Inferior parietal cortex (tissue), 1 donor: ENCODE results near the gene TMEM208.

Experiments
- DNase-seq: peaks from one replicate; pipeline ENCODE4 v3.0.0-alpha.2; 2016; ENCODE audit errors: extremely low spot score

Gene TMEM208

DNA sequence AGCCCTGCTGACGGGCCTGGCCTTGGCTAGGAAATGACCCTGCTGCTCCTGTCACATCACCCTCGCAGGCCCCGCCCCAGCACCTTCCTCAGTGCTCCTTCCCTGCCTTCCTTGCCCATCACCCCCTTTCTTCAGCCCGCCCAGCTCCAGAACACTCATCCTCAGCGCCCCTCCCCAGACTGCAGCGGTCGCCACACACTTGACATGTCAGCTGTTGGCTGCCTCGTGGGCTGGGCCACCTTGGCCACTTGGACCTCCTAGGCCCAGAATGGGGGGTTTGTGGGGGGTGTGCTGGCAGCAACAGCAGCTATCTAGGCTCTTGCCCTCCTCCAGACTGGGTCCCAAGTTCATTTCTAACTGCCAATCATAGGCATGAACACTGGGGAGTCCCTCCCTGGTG, 17.4 kb upstream of the TMEM208 start:
- DNase-seq: no peak

DNA sequence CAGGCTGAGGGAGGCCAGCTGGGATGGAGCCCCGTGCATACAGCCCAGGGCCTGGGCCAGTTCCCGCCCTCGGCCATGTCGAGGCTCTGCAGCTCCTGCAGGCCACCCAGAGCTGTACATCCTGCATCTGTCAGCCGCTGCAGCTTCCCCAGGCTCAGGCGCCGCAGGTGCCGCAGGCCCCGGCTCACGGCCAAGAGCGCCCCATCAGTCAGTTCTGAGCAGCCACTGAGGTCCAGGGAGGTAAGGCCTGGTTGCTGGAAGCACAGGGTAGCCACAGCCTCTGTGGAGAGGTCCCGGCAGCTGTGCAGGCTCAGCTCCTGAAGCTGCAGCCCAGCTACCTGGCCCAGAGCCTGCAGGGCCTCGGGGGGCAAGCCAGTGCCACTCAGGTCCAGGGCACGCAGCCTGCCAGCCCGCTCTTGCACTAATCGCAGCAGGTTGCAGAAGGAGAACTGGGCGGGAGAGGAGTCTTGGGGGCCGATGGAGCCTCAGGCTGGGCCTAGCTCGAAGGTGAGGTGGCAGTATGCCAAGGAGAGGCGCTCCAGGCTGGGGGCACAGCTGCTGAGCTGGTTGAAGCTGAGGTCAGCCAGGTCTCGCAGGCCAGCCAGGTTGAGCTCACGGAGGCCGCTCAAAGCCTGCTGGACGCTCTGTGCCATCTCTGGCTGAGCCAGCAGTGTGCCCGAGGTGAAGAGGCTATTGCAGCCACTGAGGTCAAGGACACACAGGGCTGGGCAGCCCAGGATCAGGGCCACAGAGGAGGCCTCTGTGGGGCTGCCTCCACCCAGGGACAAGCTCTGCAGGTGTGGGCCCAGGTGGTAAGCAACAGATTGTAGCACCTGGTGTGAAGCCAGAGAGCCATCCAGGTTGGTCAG, 16.6 kb upstream of the TMEM208 start:
- no peak for DNase-seq

DNA sequence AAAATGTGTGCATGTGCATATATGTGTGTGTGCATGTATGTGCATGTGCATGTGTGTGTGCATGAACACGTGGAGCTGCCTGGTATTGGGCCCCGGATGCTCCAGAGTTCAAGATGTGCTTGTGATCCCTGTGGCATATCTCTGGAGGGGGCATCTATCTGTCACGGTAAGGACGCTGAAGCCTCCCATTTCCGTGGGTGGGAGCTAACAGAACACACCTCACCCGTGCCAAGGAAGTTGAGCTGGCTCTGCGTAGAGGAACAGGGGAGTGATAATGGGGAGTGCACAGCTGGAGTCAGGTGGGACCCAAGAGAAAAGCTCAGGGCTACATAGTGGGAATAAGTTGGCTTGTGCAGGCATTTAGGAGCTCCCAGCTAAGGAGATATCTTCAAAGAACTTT, 15.3 kb upstream of the TMEM208 start:
- DNase-seq: no peak

DNA sequence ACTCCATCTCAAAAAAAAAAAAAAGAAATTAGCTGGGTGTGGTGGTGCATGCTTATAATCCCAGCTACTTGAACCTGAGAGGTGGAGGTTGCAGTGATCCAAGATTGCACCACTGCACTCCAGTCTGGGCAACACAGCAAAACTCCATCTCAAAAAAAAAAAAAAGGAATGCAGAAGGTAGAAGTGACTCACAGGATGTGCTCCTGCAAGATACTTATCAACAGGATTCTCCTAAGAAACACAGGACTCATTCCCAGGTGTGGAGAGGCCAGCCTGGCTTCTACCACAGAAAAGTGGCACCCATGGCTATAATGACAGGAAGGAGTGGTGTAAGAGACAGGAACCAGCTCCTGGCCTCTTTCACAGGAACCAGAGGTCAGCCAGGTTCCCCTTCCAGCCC, 14.2 kb upstream of the TMEM208 start:
- DNase-seq: no peak

DNA sequence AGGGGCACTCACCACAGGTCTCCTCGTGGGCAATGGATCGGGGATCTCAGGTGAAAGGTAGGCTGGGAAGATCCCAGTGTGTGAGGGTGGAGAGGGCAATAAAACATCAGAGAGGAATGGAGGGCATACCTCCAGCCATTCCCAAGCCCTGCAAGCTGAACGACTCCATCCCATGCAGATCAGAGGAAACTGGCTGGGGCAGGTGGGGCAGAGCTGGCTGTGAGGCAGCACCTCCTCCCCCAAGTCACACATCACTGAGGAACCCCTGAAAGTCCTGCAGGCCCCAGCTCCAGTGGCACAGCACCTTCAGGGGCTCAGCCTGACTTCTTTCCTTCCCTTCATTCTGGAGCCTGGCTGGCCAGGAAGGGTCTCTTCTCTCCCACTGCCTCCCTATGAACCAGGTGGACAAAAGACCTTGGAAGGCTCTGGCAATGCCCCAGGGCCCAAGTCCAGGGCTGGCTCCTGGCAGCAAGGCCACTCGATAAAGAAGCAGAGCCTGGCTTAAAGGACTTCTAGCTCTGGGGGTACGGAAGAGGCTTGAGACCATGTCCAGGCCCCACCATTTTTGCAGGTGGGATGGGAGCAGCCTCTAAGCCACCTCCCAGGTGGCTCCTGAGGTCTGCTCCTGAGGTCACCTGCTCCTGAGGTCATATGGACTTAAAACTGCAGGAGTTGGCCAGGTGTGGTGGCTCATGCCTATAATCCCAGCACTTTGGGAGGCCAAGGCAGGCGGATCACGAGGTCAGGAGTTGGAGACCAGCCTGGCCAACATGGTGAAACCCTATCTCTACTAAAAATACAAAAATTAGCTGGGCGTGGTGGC, 13.5 kb upstream of the TMEM208 start:
- no peak for DNase-seq

DNA sequence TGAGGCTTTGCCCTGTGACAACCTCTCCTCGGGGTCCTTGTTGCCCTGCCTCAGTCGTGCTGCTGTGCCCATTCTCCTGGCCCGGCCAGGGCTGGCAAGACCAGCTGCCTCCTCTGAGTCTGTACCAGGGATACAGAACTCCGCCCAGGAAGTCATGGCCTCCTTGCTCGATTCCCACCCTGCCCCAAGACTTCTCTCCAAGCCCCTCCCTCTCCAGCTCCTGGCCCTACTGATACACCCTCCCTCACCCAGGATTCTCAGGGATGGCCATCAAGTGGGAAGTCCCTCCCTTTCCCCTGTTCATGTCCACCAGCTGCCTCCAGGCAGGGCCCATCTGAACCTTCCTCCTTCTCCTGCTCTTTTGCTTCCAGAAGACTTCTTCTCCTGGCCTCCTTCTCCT, 11.2 kb upstream of the TMEM208 start:
- DNase-seq: no peak

DNA sequence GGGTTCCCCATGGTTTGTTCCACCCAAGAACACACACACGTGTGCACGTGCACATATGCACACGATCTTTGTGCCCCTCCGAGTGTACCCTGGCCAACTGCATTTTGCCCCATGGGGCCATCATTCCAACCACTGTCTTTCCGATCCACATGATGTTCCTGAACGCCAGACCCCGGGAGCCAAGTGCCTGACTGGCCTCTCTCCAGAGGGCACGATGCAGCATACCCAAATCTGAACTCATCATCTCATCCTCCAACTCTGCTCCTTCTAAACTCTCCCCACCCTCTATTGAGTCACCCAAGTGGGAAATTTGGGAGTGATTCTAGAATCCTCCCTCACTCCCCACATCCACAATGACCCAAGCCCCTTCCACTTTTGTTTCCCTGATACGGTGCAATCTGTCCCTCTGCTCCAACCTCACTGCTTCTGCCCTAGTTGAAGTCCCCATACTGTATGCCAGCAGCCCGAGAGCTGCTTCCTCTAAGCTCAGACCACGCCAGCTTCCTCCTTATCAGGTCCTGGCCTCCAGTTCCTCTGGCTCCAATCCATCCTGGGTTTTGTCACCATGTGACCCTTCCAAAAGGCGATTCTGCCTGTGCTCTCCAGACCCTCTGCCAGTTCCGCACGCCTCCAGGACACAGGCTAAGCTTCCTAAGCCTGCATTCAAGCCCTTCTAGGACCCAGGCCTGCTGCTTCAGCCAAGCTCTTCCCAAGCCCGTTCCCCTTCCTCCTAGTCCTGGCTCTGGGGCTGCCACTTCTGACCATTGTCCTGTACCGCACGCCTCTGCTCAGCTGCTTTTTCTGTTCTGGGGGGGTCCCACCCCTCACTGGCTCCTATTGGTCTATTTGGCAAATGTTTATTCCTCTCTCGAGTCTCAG, 10.1 kb upstream of the TMEM208 start:
- DNase-seq: peak; percentile 25

DNA sequence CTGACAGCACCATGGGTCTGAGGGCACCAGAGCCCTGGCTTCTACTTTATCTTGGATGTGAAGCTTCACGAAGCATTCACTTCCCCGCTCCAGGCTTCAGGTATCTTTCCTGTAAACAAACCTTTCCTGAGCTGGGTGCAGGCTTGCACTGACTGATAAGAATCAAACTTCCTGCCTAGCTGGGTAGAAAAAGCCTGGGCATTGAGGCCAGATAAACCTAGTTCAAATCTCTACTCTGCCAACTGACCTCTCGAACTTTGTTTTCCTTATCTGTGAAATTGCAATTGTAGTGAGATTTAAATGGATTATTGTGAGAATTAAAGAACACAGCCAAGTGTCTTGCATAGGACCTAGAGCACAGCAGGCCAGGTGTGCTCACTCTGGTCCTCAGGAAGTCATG, 2.9 kb upstream of the TMEM208 start:
- no peak for DNase-seq

DNA sequence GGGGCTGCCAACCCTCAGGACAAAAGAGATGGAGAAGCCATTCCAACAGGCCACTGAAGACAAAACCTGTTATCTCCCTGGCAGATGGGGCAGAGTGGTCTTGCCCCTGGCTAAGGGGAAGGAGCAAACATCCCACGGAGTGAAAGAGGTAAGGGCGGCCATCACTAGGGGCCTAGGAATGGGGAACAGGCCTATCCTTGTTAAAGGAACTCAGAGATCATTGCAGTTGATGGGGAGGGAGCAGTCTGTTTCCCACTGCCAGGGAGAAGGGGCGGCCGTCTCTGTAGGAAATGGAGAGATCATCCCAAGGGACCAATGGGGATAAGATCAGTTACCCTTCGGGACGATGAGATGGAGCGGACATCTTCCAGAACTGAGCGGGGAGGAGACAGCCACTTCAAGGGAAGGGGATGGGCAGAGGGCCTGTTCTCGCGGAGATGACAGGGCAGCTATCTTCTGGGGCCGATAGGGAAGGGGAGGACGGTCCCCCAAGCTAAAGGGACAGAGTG, 581 bp upstream of the TMEM208 start:
- no peak for DNase-seq

DNA sequence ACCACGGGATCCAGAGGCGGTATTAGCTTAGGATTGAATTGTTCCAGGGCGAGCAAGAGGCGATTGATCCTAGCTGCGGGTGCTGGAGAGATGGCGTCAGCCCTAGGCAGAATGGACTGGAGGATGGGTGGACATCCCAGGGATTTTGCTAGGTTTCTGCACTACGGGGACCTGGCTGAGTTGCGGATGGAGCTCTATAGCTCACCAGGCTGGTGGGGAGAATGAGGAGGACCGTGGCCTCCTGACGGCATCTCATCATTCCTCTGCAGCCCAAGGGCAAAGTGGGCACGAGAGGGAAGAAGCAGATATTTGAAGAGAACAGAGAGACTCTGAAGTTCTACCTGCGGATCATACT, 614 bp downstream of the TMEM208 start:
- DNase-seq: no peak

DNA sequence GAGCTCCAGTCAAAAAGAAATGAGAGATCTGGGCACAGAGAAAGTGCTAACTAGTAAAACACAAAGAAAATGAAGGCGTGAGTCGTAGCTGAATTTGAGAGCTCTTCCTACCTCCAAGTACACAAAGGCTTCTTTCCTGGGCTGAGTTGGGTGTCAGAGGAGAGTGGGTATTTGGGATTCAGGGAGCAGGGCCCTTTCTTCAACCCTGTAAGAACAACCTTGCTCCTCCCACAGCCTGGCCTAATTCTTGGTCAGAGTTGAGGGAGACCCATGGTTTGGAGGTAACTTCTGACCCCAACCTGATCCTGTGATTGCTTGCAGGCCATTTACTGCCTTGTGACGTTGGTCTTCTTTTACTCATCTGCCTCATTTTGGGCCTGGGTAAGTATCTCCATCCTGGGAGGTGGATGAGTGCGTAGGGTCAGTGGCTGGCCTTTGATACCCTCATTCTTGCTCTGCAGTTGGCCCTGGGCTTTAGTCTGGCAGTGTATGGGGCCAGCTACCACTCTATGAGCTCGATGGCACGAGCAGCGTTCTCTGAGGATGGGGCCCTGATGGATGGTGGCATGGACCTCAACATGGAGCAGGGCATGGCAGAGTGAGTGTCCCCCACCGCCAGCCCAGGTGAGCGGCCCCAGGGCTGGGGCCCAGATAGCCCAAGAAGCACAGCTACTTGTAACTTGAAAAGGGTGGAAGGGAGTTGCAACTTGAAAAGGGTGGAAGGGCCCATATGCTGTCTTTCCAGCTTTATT, 1.3 kb downstream of the TMEM208 start:
- DNase-seq: no peak

DNA sequence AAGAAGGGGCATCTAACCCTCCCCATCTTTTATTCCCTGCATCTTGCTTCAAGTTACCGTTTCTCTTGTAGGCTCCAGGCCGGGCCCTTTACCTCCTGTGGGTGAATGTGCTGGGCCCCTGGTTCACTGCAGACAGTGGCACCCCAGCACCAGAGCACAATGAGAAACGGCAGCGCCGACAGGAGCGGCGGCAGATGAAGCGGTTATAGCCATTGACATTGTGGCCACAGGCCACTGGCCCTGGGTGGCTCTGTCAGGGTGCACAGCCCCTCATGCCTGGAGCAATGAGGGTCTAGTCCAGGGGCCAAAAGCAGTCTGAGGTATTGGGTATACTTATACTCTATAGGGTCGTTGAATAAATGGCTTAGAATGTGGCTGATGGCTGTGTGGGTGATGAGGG, 2.0 kb downstream of the TMEM208 start:
- DNase-seq: no peak

DNA sequence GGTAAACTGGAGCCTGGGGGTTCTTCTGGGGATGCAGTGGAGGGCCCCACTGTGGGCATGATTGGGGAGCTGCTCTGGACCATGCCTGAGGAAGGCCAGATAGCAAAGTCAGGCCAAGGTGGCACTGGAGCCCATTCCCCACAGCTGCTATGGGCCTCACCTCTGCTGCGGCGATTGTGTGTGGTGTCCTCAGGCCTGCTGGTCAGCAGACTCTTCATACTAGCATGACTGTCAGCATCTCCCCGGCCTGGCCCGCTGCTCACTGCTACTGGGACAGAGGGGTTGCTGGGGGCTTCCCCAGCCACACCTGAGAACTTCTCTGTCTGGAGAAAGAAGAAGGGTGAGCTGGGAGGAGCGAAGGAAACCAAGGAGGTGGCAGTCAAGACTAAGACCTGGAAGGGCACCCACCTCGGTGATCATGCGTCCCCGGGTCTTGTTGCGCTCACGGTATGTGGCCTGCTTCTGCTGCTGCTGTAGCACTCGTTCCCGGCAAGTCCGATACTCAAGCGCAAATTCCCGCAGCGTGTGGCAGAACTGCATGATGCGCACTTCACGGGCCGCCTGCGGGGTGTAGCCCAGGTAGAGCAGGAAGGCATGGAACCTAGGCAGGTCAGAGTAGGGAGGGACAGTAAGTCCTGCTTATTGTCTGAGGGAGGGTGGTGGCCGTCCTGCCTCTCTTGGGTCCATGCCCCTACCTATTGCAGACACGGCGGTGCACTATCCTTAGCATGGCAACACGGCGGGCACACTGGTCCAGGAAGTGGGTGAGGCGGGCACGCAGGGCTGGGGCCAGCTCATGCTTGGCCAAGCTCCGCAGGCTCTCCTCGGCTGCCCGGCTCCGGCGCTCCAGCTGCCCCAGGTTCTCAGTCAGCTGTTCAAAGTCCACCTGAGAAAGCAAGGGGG, 3.2 kb downstream of the TMEM208 start:
- DNase-seq: no peak

DNA sequence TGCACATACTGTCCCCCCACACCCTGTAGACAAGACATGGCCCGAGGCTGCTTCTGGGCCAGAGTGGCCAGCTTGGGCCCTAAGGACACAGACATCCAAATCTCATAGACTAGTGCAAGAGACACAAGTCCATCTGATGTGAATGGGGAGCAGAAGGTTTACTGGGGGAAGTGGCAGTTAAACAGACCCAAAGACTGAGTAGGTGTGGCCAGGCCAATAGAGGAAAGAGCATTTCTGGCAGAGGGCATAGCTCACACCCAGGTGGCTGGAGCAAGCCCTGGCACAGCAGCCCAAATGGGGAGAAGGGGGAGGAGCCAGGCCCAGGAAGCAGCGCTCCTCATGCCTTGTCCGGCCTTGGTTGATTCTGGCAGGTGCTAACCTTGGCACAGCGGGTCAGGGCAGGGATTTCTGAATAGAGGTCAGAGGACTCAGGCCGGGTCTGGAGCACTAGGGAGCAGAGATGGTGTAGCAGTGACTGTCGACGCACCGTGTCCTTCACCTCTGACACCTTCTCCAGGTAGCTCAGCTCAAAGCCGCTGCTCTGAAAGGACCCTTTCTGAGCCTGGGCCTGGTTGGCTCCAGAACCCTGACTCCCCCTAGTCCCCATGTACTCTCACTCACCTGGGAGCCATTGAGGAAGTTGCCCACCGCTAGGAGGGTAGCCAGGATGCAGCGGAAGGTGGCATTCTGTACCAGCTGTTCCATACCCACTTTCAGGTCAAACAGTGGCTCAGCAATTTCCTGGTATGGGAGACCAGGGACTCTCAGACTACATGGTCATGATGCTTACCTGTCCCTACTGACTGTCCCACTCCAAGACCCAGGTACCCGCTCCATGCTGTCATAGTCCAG, 4.1 kb downstream of the TMEM208 start:
- no peak for DNase-seq

DNA sequence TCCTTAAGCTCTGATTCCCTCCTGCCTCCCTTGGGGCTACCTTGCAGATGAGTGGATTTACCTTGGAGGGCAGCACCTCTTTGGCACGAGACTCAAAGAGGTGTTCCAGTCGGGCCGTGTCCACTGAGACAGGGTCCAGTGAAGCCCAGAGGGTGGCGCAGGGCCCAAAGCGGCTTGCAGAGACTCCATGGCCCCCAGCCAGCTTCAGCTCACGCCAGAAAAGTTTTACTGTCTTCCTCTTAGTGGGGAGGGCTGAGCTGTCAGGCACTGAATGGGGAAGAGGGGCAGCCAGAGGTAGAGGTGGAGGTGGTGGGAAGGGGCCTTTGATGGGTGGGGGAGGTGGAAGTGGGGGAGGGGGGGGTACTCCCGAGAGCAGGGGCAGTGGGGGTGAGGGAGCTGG, 6.7 kb downstream of the TMEM208 start:
- DNase-seq: no peak

DNA sequence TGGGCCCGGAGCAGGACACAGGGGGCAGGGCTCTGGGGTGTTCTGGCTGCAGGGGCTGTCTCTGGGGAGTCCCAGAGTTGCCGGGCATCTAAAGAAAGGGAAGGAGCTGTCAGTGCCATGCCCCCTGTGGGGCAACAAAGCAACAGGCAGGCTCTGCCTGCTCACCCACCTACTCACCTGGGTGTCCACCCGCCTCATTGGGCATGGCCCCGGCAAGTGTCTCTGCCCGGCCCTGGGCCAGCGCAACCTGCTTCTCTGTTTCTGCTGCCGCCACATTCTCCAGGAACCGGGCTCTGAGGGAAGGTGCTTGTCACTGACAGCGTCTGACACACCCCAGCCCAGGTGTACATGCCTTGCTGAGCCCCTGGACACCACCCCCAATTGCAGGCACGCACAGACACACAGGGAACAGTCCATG, 7.3 kb downstream of the TMEM208 start:
- DNase-seq: no peak

DNA sequence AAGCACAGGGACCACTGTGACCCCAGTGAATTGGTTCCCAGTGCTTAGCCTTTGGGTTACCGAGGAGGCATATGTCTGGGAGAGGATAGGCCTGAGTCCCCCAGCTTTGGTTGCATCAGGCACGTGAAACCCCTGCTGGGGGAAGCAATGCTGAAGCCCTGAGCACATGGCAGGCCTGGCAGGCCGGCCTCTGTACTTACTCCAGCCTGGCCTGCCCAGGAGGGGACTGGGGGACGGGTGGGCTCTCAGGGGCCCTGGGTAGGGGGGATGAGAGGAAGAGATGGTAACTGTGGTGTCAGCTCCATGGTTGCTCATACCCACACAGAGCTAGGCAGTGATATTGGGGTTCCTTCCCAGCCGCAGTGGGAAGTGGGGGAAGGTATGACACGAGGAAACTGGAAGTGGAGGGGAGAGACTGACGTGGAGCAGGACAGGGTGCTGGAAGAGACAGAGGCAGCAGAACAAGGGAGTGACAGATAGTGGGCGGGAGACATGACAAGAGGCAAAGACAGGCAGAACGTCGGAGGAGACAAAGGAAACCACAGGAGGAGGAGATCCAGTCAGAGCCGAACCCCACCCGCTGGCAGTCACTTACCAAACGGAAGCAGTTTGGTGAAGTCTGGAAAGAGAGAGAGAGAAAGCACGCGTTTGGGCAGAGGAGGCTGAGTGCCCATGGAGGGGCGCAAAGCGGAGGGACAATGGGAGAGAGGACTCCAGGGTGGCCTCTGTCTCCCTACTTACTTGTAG, 9.1 kb downstream of the TMEM208 start:
- no peak for DNase-seq

DNA sequence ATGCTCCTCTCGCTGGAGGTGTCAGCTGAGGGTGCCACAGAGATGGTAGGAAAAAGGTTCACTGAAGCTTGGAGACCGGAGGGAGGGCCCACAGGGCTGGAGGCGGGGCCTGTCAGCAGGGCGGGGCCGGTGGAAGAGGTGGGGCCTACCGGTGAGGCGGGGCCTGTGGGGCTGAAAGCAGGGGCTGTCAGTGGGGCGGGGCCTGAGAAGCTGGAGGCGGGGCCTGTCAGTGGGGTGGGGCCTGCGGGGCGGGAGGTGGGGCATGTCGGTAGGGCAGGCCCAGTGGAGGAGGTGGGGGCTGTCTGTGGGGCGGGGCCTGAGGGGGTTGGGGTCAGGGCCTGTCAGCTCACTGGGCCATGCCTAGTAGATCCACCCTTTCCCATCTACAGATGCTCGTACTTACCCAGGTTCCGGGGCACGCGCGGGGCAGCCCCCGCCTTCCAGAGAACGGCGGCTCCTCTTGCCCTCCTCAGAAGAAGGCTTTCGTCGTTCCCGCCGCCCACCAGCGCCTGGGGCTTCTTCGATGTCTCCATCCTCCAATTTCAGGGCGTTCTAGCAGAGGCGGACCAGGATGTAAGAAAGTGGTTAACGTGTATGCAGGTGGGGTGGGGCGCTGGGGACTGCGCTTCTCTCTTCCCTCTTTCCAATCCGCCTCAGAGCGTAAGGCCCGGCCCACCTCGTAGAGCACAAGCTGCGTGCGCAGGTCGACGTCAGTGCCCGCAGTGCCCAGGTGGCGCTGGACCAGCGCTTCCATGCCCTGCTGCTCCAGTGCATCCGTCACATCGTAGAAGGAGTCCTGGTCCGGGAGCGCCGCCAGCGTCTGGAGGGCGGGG, 9.8 kb downstream of the TMEM208 start:
- no peak for DNase-seq
